NCI-H1930 (cell line): ENCODE data around the gene TMPRSS3.
A peak's percentile ranks its signal among the peaks of the same experiment; 100 is the strongest.

Source experiments
- DNase-seq, 2 experiments: peaks; one replicate each; lab custom pipeline; 2025; lab: John Stamatoyannopoulos, UW

Gene TMPRSS3

GRCh38 chr21:42407476-42407875 lies 11.6 kb upstream of the TMPRSS3 start:
- DNase-seq = no peak

- no peak for DNase-seq
These were observed 11.0 kb upstream of the TMPRSS3 start for GRCh38 chr21:42406866-42407265.

GRCh38 chr21:42406201-42406621 lies 10.4 kb upstream of the TMPRSS3 start:
- no peak for DNase-seq

GRCh38 chr21:42405064-42406013 lies 9.5 kb upstream of the TMPRSS3 start:
- DNase-seq = no peak

GRCh38 chr21:42404539-42404938 lies 8.7 kb upstream of the TMPRSS3 start:
- no peak for DNase-seq

- no peak for DNase-seq
These were observed 7.9 kb upstream of the TMPRSS3 start, which contains the start of gene UBASH3A for GRCh38 chr21:42403611-42404231. Gene UBASH3A, plus strand, starts transcription at chr21:42403902. Its CDS starts 44 bp downstream, at chr21:42403946.

- DNase-seq = no peak
These were observed 6.0 kb upstream of the TMPRSS3 start for GRCh38 chr21:42401820-42402251.

GRCh38 chr21:42401154-42401553 lies 5.3 kb upstream of the TMPRSS3 start:
- no peak for DNase-seq

- no peak for DNase-seq
These were observed 4.7 kb upstream of the TMPRSS3 start for GRCh38 chr21:42400525-42400924.

GRCh38 chr21:42398436-42399028 lies 2.7 kb upstream of the TMPRSS3 start:
- no peak for DNase-seq

GRCh38 chr21:42397746-42398394 lies 2.0 kb upstream of the TMPRSS3 start:
- no peak for DNase-seq

GRCh38 chr21:42396799-42397745 lies 1.2 kb upstream of the TMPRSS3 start:
- DNase-seq = peak in 1 of 2 experiments; percentile 14

- no peak for DNase-seq
These were observed 550 bp downstream of the TMPRSS3 start for GRCh38 chr21:42395302-42395701.

- DNase-seq = no peak
These were observed 2.4 kb downstream of the TMPRSS3 start for GRCh38 chr21:42393443-42393950.

GRCh38 chr21:42392731-42393442 lies 3.0 kb downstream of the TMPRSS3 start:
- DNase-seq = no peak

- DNase-seq = no peak
These were observed 4.6 kb downstream of the TMPRSS3 start for GRCh38 chr21:42391297-42391696.

GRCh38 chr21:42390696-42391095 lies 5.2 kb downstream of the TMPRSS3 start:
- no peak for DNase-seq

GRCh38 chr21:42390193-42390592 lies 5.7 kb downstream of the TMPRSS3 start:
- DNase-seq = no peak

GRCh38 chr21:42389449-42389835 lies 6.4 kb downstream of the TMPRSS3 start:
- DNase-seq = no peak
